HepG2 (cell line): ENCODE results near the gene IFIT3.

Experiments used
- CBX5 ChIP-seq: sonication (generic); formaldehyde crosslinking; IDR thresholded peaks from 2 replicates; pipeline ENCODE4 v1.4.0; 2020; ENCODE audit warnings: missing genetic modification reagents, borderline replicate concordance
- POLR2A ChIP-seq, 2 experiments: IDR thresholded peaks; 2 replicates each; pipeline ENCODE4 v1.6.1; 2011; ENCODE audit warnings: low read depth in 2 of 2, low read length in 2 of 2, mild to moderate bottlenecking in 1 of 2, moderate library complexity in 1 of 2; ENCODE audit not compliant: insufficient read depth in 1 of 2
- ZSCAN31 ChIP-seq: sonication (generic); formaldehyde crosslinking; IDR thresholded peaks from 2 replicates; pipeline ENCODE4 v1.5.0; 2020; ENCODE audit warnings: low read depth, mild to moderate bottlenecking, missing genetic modification reagents

GRCh38 chr10:89357096-89357495 lies 29.3 kb downstream of the IFIT3 start:
- TF ChIP-seq POLR2A (IDR thresholded peaks at IDR 0.05; ENCODE audit: insufficient read depth in 1 of 2, low read depth in 2 of 2, low read length in 2 of 2), result no peak
- TF ChIP-seq CBX5 (CRISPR knock-in tag), result no peak
- TF ChIP-seq ZSCAN31 (CRISPR knock-in tag), result no peak
